GM10248 (cell line): Measurements from ENCODE around the gene EARS2.
"Not testable (repeated sequence)": the region's sequence is repeated elsewhere in the genome, so short reads cannot be mapped to it uniquely, and the experiment has no call there.

Source experiments
- CTCF ChIA-PET: fragments of 300-600 bp; sonication (Branson Sonifier 250); formaldehyde crosslinking; extraction: SDS; loops from one replicate; lab custom pipeline; 2021; ENCODE audit warnings: antibody characterized with exemption; lab: Yijun Ruan, JAX
- POLR2A ChIA-PET: fragments of 350-650 bp; sonication (Branson Sonifier 250); formaldehyde crosslinking; extraction: SDS; loops from one replicate; lab custom pipeline; 2020; ENCODE audit warnings: antibody characterized with exemption; lab: Yijun Ruan, JAX
- DNase-seq: peaks from one replicate; pipeline ENCODE4 v3.0.0; 2012; ENCODE audit errors: extremely low spot score
- TF ChIP-seq, protein P1 (sequence below): IDR thresholded peaks from 2 replicates; pipeline ENCODE4 v1.5.1; 2012; ENCODE audit warnings: mild to moderate bottlenecking, low read depth; ENCODE audit errors: extremely low read depth, missing control alignments, control extremely low read depth

EARS2 gene

GRCh38 chr16:23561586-23561985 lies 4.4 kb upstream of the EARS2 start:
- POLR2A ChIA-PET, result interaction anchor here (1.2 kb wide), 1 partner anchor 8 kb away, joined by 3 read pairs; no protein-coding TSS in a partner anchor
- CTCF ChIA-PET, result interaction anchor here (2.1 to 5.0 kb wide), 3 partner anchors 9 to 52 kb away, joined by 4 to 34 read pairs (median 9); no protein-coding TSS in a partner anchor
- DNase-seq, result no peak
- TF ChIP-seq, protein P1, sequence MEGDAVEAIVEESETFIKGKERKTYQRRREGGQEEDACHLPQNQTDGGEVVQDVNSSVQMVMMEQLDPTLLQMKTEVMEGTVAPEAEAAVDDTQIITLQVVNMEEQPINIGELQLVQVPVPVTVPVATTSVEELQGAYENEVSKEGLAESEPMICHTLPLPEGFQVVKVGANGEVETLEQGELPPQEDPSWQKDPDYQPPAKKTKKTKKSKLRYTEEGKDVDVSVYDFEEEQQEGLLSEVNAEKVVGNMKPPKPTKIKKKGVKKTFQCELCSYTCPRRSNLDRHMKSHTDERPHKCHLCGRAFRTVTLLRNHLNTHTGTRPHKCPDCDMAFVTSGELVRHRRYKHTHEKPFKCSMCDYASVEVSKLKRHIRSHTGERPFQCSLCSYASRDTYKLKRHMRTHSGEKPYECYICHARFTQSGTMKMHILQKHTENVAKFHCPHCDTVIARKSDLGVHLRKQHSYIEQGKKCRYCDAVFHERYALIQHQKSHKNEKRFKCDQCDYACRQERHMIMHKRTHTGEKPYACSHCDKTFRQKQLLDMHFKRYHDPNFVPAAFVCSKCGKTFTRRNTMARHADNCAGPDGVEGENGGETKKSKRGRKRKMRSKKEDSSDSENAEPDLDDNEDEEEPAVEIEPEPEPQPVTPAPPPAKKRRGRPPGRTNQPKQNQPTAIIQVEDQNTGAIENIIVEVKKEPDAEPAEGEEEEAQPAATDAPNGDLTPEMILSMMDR, result no peak

DNA sequence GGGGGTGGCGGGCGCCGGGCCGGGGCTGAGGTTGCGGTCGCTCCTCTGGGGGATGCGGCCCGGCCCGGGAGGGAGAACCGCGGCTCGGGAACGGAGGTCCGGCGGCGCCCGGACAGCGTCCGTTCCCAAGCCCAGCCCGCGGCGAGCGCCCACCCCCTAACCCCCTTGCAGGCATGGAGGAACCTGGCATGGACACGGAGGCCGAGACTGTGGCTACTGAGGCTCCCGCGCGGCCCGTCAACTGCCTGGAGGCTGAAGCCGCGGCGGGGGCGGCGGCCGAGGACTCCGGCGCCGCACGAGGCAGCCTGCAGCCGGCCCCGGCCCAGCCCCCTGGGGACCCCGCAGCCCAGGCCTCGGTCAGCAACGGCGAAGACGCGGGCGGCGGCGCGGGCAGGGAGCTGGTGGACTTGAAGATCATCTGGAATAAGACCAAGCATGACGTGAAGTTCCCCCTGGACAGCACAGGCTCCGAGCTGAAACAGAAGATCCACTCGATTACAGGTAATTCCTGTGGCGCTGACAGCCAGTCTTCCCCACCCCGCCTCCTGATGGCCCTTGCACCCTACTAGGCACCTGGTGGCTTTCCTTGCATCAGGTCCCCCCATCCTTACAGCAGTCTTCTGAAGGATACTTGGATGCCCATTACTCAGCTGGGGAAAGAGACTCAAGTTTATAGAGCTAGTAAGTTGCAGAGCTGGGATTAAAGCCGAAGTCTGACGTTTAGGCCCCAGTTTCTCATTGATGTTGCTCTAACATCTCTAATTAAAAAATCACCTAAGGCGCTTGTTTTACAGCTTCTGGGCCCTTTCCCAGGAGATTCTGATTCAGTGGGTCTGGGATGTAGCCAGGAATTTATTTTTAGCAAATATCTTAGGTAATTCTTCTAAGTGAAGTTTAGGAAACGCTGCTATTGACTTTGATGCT lies 891 bp upstream of the EARS2 start:
- ChIA-PET POLR2A (interaction anchor here (0.7 to 1.0 kb wide), 2 partner anchors 9 to 52 kb away, joined by 4 read pairs; no protein-coding TSS in a partner anchor), CTCF (interaction anchor here (0.7 to 5.0 kb wide), 19 partner anchors 9 to 946 kb away, joined by 3 to 34 read pairs (median 5); partner anchors contain the start of genes DCTN5, NDUFAB1 and PALB2)
- TF ChIP-seq, protein P1, result no peak
- DNase-seq, result no peak

DNA sequence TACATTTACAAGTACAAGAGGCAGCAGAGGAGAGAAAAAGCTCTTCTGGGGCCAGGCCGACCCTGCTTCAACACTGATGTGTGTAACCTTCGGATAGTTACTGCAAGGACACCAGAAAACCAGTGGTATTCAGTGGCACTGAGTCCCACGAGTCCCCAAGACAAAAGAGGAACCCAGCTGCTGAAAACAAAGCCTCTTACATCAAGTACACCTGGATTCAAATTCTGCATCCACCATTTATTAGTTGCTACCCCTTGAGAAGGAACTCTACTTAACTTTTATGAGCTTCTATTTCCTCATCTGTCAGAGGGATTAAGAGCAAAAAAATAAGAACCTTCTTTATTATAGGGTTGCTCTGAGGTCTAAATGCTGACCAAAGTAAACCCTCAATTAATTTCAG lies 2.6 kb downstream of the EARS2 start:
- POLR2A ChIA-PET, result no interaction called here
- CTCF ChIA-PET, result interaction anchor here (0.9 to 4.5 kb wide), 5 partner anchors 9 to 49 kb away, joined by 3 to 27 read pairs (median 4); partner anchors contain the start of gene NDUFAB1
- DNase-seq, result no peak
- TF ChIP-seq, protein P1, result no peak

DNA sequence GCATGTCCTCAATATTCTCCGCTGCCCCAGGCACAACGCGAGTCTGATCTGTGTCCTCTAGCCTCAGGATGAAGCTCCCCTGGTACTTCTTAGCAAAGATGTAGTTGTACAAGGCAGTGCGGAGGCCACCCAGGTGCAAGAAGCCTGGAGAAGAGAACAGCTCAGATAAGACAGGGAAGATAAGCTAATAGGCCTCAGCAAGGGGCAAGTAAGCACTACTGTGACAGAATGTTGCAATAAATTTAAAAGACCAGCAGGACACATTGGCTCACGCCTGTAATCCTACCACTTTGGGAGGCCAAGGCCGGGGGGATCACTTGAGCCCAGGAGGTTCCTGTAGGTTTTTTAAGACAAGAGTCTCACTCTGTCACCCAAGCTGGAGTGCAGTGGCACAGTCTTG lies 5.0 kb downstream of the EARS2 start:
- ChIA-PET CTCF (interaction anchor here (1.4 to 1.5 kb wide), 2 partner anchors 13 to 47 kb away, joined by 3 to 4 read pairs; no protein-coding TSS in a partner anchor), POLR2A (no interaction called here)
- DNase-seq, result no peak
- TF ChIP-seq, protein P1, result no peak

DNA sequence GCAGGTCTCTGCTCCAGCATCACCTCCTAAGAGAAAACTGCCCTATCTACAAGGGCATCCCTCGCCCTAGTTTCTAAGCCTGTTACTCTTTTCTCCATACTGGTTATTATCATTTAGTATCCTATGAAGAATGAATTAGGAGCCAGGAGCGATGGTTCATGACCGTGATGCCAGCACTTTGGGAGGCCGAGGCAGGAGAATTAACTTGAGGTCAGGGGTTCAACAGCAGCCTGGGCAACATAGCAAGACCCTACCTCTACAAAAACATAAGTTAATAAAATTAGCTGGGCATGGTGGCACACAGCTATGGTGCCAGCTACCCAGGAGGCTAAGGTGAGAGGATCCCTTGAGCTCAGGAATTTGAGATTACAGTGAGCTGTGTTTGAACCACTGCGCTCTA lies 7.2 kb downstream of the EARS2 start:
- TF ChIP-seq, protein P1, result no peak
- ChIA-PET POLR2A (interaction anchor here (1.5 kb wide), 1 partner anchor 17 kb away, joined by 3 read pairs; no protein-coding TSS in a partner anchor), CTCF (no interaction called here)
- DNase-seq, result no peak

DNA sequence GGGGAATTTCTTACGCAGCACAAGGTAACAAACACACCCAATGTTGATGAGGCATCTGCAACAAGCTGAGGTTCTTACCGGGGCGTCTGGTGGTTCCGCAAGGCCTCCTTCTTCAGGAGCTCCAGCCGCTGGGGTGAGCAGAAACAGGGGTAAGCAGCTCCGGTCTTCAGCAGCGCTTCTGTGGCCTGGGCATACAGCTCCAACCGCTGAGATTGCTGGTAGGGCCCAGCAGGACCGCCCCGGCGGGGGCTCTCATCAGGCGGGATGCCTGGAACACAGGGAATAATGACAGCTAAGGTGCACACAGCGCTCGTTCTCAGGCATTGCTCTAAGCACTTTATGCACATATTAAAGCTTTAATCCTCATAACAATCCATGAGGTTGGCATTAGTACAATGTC lies 12.7 kb downstream of the EARS2 start:
- DNase-seq, result no peak
- POLR2A ChIA-PET, result no interaction called here
- CTCF ChIA-PET, result interaction anchor here (1.0 to 3.1 kb wide), 3 partner anchors 11 to 52 kb away, joined by 3 to 27 read pairs (median 6); partner anchors contain the start of genes EARS2 and UBFD1
- TF ChIP-seq, protein P1, result no peak

DNA sequence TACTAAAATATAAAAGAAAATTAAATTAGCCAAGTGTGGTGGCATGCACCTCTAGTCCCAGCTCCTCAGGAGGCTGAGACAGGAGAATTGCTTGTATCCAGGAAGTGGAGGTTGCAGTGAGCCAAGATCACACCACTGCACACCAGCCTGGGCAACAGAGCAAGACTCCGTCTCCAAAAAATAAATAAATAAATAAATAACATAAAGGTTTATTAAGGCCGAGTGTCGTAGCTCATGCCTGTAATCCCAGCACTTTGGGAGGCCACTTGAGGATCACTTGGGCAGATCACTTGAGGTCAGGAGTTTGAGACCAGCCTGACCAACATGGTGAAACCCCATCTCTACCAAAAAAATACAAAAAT lies 16.4 kb downstream of the EARS2 start:
- not testable (repeated sequence) for DNase-seq
- CTCF ChIA-PET, result interaction anchor here (0.7 to 2.2 kb wide), 5 partner anchors 14 to 530 kb away, joined by 3 to 9 read pairs (median 3); partner anchors contain the start of genes EARS2 and UBFD1
- POLR2A ChIA-PET, result interaction anchor here (0.6 kb wide), 2 partner anchors 27 to 32 kb away, joined by 3 to 5 read pairs; no protein-coding TSS in a partner anchor
